Fibroblast of peridontal ligament (primary cell): ENCODE data around the gene MICAL3.
A peak's percentile ranks its signal among the peaks of the same experiment; 100 is the strongest.
"Not testable (repeated sequence)": the region's sequence is repeated elsewhere in the genome, so short reads cannot be mapped to it uniquely, and the experiment has no call there.

ENCODE experiments used
- DNase-seq: peaks from one replicate; pipeline ENCODE4 v3.0.0-alpha.2; 2010; ENCODE audit errors: extremely low read depth

The MICAL3 gene

DNA sequence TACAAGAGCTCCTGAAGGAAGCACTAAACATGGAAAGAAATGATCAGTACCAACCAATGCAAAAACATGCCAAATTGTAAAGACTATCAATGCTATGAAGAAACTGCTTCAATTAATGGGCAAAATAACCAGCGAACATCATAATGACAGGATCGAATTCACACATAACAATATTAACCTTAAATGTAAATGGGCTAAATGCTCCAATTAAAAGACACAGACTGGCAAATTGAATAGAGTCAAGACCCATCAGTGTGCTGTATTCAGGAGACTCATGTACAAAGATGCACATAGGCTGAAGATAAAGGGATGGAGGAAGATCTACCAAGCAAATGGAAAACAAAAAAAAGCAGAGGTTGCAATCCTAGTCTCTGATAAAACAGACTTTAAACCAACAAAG is 91.9 kb downstream of the MICAL3 start:
- DNase-seq = not testable (repeated sequence)

DNA sequence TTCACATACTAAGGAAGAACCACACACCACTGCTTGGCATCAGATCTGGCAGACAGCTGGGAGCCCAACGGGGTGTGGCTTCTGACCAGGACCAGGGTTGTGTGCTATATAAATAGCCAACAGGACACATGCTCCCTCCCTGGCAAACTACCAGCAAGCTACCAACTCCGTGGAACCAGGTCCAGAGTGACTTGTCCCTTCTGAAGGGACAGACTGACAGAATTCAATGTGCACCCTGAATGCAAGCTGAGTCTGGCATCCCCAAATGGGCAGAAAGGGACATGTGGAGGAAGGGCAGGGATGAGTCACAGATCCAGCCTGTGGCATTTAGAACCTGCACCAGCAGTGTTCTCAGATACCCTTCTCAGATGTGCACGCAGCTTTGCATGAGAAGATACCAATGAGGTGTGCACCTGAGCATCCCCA is 92.9 kb downstream of the MICAL3 start:
- peak; percentile 30 for DNase-seq

DNA sequence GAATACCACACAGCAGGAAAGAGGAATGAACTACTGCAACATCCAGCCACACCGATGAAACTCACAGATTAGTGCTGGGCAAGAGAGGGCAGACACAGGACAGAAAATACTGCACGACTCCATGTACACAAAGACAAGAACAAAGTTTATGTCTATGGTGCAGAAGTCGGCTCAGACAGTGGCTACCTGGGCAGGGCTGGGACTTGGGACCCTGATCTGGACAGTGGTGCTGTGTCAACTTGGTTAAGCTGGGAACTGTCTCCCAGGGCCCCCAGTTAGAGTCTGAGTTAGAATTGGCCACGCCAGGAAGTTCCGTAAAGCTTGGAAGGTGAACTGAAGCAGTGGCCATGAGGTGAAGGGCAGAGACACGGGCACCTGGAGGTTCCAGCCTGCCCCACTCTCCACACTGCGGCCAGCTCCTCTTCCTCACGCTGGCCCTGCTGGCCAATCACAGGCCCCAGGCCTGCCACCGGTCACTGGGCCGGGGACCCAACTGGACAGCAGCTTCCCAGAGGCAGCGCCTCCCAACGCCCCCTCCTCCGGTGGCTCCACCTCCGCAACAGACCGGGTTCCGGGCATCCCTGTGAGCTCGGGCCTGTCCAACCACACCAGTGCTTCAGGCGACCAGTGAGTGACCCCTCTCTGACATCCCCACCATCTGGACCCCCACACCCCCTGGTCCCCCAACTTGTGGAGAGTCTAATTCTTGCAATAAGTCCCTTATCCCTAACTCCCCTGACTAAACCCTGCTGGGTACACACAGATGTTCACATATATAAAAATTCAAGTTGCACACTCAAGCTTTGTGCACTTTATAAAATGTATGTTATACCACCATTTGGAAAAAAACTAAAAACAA is 93.7 kb downstream of the MICAL3 start:
- no peak for DNase-seq

GRCh38 chr22:17929909-17930308 is 94.5 kb downstream of the MICAL3 start:
- no peak for DNase-seq

DNA sequence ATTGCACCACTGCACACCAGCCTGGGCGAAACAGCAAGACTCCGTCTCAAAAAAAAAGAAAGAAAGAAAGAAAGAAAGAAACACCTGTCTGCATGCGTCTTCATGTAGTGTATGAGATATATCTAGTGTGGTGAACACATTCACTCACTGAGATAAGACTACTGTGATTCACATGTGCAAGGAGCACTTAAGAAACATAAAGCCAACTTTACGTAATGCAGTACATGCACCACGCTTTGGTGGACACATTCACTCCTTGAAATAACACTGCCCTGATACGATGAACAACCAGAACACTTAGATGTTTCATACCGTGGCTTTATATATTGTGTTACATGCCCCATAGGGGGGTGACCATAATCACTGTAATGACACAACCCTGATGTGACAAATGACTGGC is 96.0 kb downstream of the MICAL3 start:
- DNase-seq = no peak

DNA sequence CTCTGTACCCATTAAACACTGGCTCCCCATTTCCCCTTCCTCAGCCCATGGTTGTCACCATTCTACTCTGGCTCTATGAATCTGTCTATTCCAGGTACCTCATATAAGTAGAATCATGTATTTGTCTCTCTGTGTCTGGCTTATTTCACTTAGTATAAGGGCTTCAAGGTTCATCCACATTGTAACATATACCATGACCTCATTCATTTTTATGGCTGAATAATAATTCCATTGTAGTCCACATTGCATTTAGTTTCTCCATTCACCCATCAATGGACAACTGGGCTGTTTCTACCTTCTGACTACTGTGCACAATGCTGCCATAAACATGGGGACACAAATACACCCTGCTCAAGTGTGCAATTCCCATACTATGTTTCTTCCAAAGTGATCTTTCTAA is 97.3 kb downstream of the MICAL3 start:
- DNase-seq = no peak

DNA sequence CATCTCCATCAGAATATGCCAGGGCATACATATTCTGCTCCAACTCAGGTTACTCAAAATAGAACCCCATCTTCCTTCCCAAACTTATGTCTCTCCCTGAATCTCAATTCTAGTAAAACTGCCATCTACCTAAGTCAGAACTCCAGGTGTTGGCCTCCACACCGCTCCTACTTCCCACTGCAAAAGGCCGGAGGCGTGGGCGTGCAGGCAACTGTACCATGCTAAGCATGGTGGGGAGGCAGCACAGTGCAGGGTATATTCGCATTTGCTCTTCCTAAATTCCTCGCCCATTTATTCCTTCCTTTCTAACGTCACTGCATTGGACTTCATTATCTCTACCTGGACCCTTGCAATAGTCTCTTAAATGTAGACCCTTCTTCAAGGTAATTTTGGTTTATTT is 97.8 kb downstream of the MICAL3 start:
- no peak for DNase-seq

DNA sequence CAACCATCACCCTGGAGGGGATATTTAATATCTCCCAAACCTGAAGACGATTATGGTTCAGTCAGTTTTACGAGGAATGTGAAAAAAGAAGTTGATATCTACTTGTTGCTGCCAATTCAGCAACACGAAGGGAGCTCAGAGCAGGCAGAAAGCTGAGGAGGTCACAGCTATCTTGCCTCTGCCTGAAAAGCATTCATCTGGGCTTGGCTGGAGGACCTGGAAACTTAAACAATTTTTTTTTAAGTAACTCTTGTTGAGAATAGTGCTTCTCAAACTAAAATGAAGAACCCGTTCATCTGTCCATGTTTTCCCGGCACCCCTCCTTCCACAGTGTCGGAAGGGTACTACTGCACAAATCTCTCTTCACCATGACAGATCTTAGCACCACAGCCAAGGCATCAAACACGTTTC is 98.9 kb downstream of the MICAL3 start:
- peak; percentile 60 for DNase-seq

GRCh38 chr22:17924735-17925364 is 99.5 kb downstream of the MICAL3 start:
- DNase-seq = no peak

DNA sequence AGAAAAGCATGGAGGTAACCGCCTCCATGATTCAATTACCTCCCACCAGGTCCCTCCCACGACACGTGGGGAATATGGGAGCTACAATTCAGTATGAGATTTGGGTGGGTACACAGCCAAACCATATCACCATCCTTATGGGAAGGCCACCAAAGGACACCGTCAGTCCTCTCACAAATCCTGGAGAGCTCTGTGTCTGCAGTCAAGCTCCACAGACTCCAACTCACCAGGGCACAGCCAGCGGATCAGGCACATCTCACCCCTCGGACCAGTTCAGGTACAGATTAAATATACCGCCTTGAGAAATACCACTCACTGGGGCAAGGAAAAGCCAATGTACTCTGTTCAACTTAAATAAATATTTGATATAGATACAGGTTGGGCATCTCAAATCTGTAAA is 100.3 kb downstream of the MICAL3 start:
- DNase-seq = no peak

- peak; percentile 94 for DNase-seq
Measured at GRCh38 chr22:17922925-17923903, 101.1 kb downstream of the MICAL3 start.

- DNase-seq = no peak
Measured at GRCh38 chr22:17921871-17922821, 102.2 kb downstream of the MICAL3 start.

GRCh38 chr22:17920992-17921650 is 103.2 kb downstream of the MICAL3 start:
- no peak for DNase-seq

DNA sequence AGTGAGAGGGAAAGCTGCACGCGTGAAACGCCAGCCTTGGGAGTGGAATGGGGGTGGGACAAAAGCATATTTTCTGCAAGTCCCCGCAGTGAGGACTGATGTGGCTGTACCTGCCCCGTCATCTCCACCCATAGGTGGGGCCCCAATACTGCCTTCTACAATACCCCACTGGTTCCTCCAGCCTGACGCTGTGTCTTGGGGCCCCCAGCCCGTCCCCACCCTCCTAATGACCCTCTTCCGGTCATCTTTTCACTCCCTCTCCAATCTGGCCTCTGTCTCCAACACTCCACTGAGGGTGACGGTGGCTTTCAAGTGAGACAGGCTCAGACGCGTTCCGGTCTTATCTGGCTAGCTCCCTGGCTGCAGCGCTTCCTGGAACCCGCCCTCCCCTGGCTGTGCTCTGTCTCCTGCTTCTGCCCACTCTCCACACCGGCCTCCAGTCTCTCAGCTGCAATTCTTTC is 104.2 kb downstream of the MICAL3 start:
- no peak for DNase-seq

- no peak for DNase-seq
Measured at GRCh38 chr22:17919276-17920144, 104.9 kb downstream of the MICAL3 start.

DNA sequence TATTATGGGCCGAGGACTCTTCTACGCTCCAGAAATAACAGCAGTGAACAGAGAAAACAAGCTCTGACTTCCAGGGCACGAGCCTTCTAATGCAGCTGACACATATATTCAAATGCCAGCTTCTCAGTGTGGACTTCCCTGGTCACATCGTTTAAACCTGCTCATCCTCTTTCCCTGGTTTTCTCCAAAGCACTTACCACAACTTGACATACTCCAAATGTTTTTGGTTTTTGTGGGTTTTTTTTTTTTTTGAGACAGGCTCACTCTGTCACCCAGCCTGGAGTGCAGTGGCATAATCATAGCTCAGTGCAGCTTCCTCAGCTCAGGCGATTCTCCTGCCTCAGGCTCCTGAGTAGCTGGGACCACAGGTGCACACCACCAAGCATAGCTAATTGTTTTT is 105.5 kb downstream of the MICAL3 start:
- peak; percentile 40 for DNase-seq

DNA sequence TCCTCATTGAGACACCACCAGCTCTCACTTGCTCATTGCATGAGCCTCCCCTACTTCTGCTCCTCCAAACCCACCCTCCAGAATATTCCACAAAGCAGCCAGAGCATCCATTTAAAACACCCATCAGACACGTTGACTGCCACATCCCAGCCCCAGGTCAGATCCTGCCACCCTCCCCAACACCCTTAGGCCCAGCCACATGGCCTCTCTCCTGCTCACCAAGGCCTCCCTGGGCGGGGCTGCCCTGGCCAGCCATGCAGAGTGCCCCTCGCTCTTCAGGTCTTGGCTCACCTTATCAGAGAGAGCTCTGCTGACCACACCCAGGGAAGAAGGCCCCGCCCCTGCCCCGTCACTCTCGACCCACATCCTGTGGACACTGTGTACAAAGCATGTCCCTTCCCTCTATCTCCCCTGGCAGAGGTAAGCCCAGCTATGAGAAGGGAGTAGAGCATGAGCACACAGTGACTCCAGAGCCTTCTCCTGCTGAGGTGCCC is 106.8 kb downstream of the MICAL3 start:
- no peak for DNase-seq

- DNase-seq = no peak
Measured at GRCh38 chr22:17916226-17916889, 108.0 kb downstream of the MICAL3 start.

- DNase-seq = no peak
Measured at GRCh38 chr22:17915676-17916075, 108.7 kb downstream of the MICAL3 start.
